Suprapubic skin (tissue), 4 donors: ENCODE data around the gene FSD1L. TPM values are rescaled to one million over a fixed set of nuclear protein-coding genes. Genes with fewer than 3 reads are reported as not detected.

Experiments used
- DNase-seq, 2 donors: peaks; one replicate each; pipeline ENCODE4 v3.0.0-alpha.2; 2019; ENCODE audit warnings: low spot score in 2 of 2
- H3K27ac ChIP-seq: fragments of 200-600 bp; sonication (generic); one replicate; pipeline ENCODE4 v1.5.1; 2019
- H3K27me3 ChIP-seq: fragments of 200-600 bp; sonication (generic); one replicate; pipeline ENCODE4 v1.5.1; 2019
- H3K36me3 ChIP-seq: fragments of 200-600 bp; sonication (generic); one replicate; pipeline ENCODE4 v1.5.1; 2019
- H3K4me1 ChIP-seq: fragments of 200-600 bp; sonication (generic); one replicate; pipeline ENCODE4 v1.5.1; 2019
- H3K4me3 ChIP-seq: fragments of 200-600 bp; sonication (generic); one replicate; pipeline ENCODE4 v1.5.1; 2019; ENCODE audit warnings: mild to moderate bottlenecking
- H3K9me3 ChIP-seq: fragments of 200-600 bp; sonication (generic); one replicate; pipeline ENCODE4 v1.5.1; 2019
- CTCF ChIP-seq, 2 donors: fragments of 200-600 bp in 1 of 2; fragments of 450-650 bp in 1 of 2; sonication (generic) in 1 of 2; IDR thresholded peaks; one replicate each; pipeline ENCODE4 v1.5.1; 2016 to 2019; ENCODE audit warnings: antibody characterized with exemption in 2 of 2, mild to moderate bottlenecking in 1 of 2, moderate library complexity in 1 of 2
- EP300 ChIP-seq: sonication (generic); formaldehyde crosslinking; IDR thresholded peaks from one replicate; pipeline ENCODE4 v1.6.1; 2017; ENCODE audit warnings: antibody characterized with exemption
- POLR2A ChIP-seq, 2 donors: fragments of 450-650 bp; IDR thresholded peaks; one replicate each; pipeline ENCODE4 v1.6.1; 2017; ENCODE audit warnings: antibody characterized with exemption in 2 of 2, mild to moderate bottlenecking in 2 of 2, moderate library complexity in 2 of 2
- POLR2AphosphoS5 ChIP-seq, 3 donors: sonication (generic); formaldehyde crosslinking; IDR thresholded peaks; one replicate each; pipeline ENCODE4 v1.6.1; 2017; ENCODE audit warnings: antibody characterized with exemption in 3 of 3
- WGBS: methylation state at CpG from one replicate; pipeline ENCODE4 v1.1.5; 2018; 5-methylcytosine and 5-hydroxymethylcytosine counted together
- total RNA-seq, 4 donors: library from RNA; depleted of rRNA; stranded (reverse); fragments of >200 nt; gene quantifications; one replicate each; pipeline ENCODE4 v1.1.0, GENCODE V29; 2016

Gene FSD1L
- total RNA-seq, 4 donors from 2014 or later, result 0.86 to 2.1 (median 1.6) TPM

GRCh38 chr9:105425816-105426433 lies 21.9 kb upstream of the FSD1L start:
- no peak for DNase-seq
- WGBS, result 64% methylated on average over 2 of the region's 2 CpGs
- H3K27ac ChIP-seq, result no peak overlapping the region
- no peaks in the 10 kb centered on the region for H3K9me3 ChIP-seq
- no peaks in the 10 kb centered on the region for H3K4me1 ChIP-seq
- H3K27me3 ChIP-seq, result no peaks in the 10 kb centered on the region
- no peak overlapping the region for H3K4me3 ChIP-seq
- no peaks in the 10 kb centered on the region for H3K36me3 ChIP-seq
- TF ChIP-seq EP300 (no peak), CTCF (IDR thresholded peaks at IDR 0.05) (no peak), POLR2A (IDR thresholded peaks at IDR 0.05) (no peak), POLR2AphosphoS5 (IDR thresholded peaks at IDR 0.05) (no peak)

- no peaks in the 10 kb centered on the region for H3K9me3 ChIP-seq
- H3K4me3 ChIP-seq, result no peak overlapping the region
- H3K4me1 ChIP-seq, result no peaks in the 10 kb centered on the region
- TF ChIP-seq POLR2A (IDR thresholded peaks at IDR 0.05) (no peak), EP300 (no peak), CTCF (IDR thresholded peaks at IDR 0.05) (no peak), POLR2AphosphoS5 (IDR thresholded peaks at IDR 0.05) (no peak)
- no peak for DNase-seq
- 93% methylated on average over 3 of the region's 3 CpGs for WGBS
- no peak overlapping the region for H3K27ac ChIP-seq
- H3K36me3 ChIP-seq, result no peaks in the 10 kb centered on the region
- H3K27me3 ChIP-seq, result no peaks in the 10 kb centered on the region
These were observed 21.2 kb upstream of the FSD1L start for GRCh38 chr9:105426657-105427056.

- no peak for DNase-seq
- H3K36me3 ChIP-seq, result no peaks in the 10 kb centered on the region
- H3K4me3 ChIP-seq, result no peak overlapping the region
- WGBS, result 85% methylated on average over 9 of the region's 9 CpGs
- no peak overlapping the region for H3K27ac ChIP-seq
- no peaks in the 10 kb centered on the region for H3K4me1 ChIP-seq
- TF ChIP-seq POLR2AphosphoS5 (IDR thresholded peaks at IDR 0.05) (no peak), POLR2A (IDR thresholded peaks at IDR 0.05) (no peak), CTCF (IDR thresholded peaks at IDR 0.05) (no peak), EP300 (no peak)
- H3K27me3 ChIP-seq, result no peaks in the 10 kb centered on the region
- H3K9me3 ChIP-seq, result no peaks in the 10 kb centered on the region
These were observed 16.2 kb upstream of the FSD1L start for GRCh38 chr9:105431424-105432246.

- no peaks in the 10 kb centered on the region for H3K9me3 ChIP-seq
- H3K4me1 ChIP-seq, result no peaks in the 10 kb centered on the region
- 92% methylated on average over 2 of the region's 2 CpGs for WGBS
- H3K27me3 ChIP-seq, result no peaks in the 10 kb centered on the region
- H3K4me3 ChIP-seq, result no peak overlapping the region
- no peaks in the 10 kb centered on the region for H3K36me3 ChIP-seq
- TF ChIP-seq EP300 (no peak), POLR2A (IDR thresholded peaks at IDR 0.05) (no peak), CTCF (IDR thresholded peaks at IDR 0.05) (no peak)
- DNase-seq, result no peak
- no peak overlapping the region for H3K27ac ChIP-seq
These were observed 15.5 kb upstream of the FSD1L start for GRCh38 chr9:105432247-105432842.

- WGBS, result 85% methylated on average over 3 of the region's 3 CpGs
- H3K4me3 ChIP-seq, result no peak overlapping the region
- H3K4me1 ChIP-seq, result no peaks in the 10 kb centered on the region
- no peaks in the 10 kb centered on the region for H3K27me3 ChIP-seq
- H3K36me3 ChIP-seq, result no peaks in the 10 kb centered on the region
- DNase-seq, result no peak
- no peak for TF ChIP-seq CTCF (IDR thresholded peaks at IDR 0.05)
- no peak for TF ChIP-seq EP300
- TF ChIP-seq POLR2AphosphoS5 (IDR thresholded peaks at IDR 0.05), result no peak
- TF ChIP-seq POLR2A (IDR thresholded peaks at IDR 0.05), result no peak
- H3K27ac ChIP-seq, result no peak overlapping the region
- H3K9me3 ChIP-seq, result no peaks in the 10 kb centered on the region
These were observed 12.4 kb upstream of the FSD1L start for GRCh38 chr9:105435453-105435852.
